NCI-H2196 (cell line): ENCODE measurements around the gene HORMAD1.
"Not testable (repeated sequence)": the region's sequence is repeated elsewhere in the genome, so short reads cannot be mapped to it uniquely, and the experiment has no call there.

ENCODE experiments used
- DNase-seq: peaks from one replicate; lab custom pipeline; 2025; ENCODE audit not compliant: unreplicated experiment; lab: John Stamatoyannopoulos, UW

The HORMAD1 gene

GRCh38 chr1:150720703-150721102, at the start of gene HORMAD1:
Gene HORMAD1, minus strand, starts transcription at chr1:150720895. Its CDS starts 1,390 bp downstream, at chr1:150719505.
- no peak for DNase-seq

- DNase-seq, result not testable (repeated sequence)
Observed at GRCh38 chr1:150767704-150768103, 47.0 kb upstream of the HORMAD1 start.

GRCh38 chr1:150765977-150766301, 45.2 kb upstream of the HORMAD1 start:
- DNase-seq, result not testable (repeated sequence)

GRCh38 chr1:150765296-150765976, 44.7 kb upstream of the HORMAD1 start, which contains the start of gene CTSS:
Gene CTSS, minus strand, starts transcription at chr1:150765778. Its CDS starts 1,015 bp downstream, at chr1:150764763.
- DNase-seq, result no peak

GRCh38 chr1:150764617-150765101, 44.0 kb upstream of the HORMAD1 start:
- DNase-seq, result no peak

- DNase-seq, result no peak
Observed at GRCh38 chr1:150763018-150763417, 42.3 kb upstream of the HORMAD1 start.

- DNase-seq, result no peak
Observed at GRCh38 chr1:150762552-150762951, 41.9 kb upstream of the HORMAD1 start.

GRCh38 chr1:150761801-150762200, 41.1 kb upstream of the HORMAD1 start:
- DNase-seq, result no peak

GRCh38 chr1:150760013-150760412, 39.3 kb upstream of the HORMAD1 start:
- no peak for DNase-seq

- no peak for DNase-seq
Observed at GRCh38 chr1:150753416-150753815, 32.7 kb upstream of the HORMAD1 start.

- no peak for DNase-seq
Observed at GRCh38 chr1:150751443-150751842, 30.7 kb upstream of the HORMAD1 start.

GRCh38 chr1:150749720-150750311, 29.1 kb upstream of the HORMAD1 start:
- DNase-seq, result no peak

GRCh38 chr1:150748878-150749719, 28.4 kb upstream of the HORMAD1 start:
- no peak for DNase-seq

- no peak for DNase-seq
Observed at GRCh38 chr1:150730130-150730721, 9.5 kb upstream of the HORMAD1 start.

GRCh38 chr1:150724336-150724735, 3.6 kb upstream of the HORMAD1 start:
- DNase-seq, result no peak

- no peak for DNase-seq
Observed at GRCh38 chr1:150720098-150720497, 597 bp downstream of the HORMAD1 start.

GRCh38 chr1:150718225-150718891, 2.3 kb downstream of the HORMAD1 start:
- DNase-seq, result no peak

- DNase-seq, result not testable (repeated sequence)
Observed at GRCh38 chr1:150709031-150709430, 11.7 kb downstream of the HORMAD1 start.

- no peak for DNase-seq
Observed at GRCh38 chr1:150708595-150708994, 12.1 kb downstream of the HORMAD1 start.

- DNase-seq, result no peak
Observed at GRCh38 chr1:150706091-150706490, 14.6 kb downstream of the HORMAD1 start.

GRCh38 chr1:150703427-150703826, 17.3 kb downstream of the HORMAD1 start:
- DNase-seq, result no peak
